Measurements from ENCODE around the gene ARRDC5. TPM values are rescaled to one million over a fixed set of nuclear protein-coding genes. Genes with fewer than 3 reads are reported as not detected.
"Not testable (repeated sequence)": the region's sequence is repeated elsewhere in the genome, so short reads cannot be mapped to it uniquely, and the experiment has no call there.

The ARRDC5 gene
- total RNA-seq, 1 donor from 2014 or later = 0.98 TPM

DNA sequence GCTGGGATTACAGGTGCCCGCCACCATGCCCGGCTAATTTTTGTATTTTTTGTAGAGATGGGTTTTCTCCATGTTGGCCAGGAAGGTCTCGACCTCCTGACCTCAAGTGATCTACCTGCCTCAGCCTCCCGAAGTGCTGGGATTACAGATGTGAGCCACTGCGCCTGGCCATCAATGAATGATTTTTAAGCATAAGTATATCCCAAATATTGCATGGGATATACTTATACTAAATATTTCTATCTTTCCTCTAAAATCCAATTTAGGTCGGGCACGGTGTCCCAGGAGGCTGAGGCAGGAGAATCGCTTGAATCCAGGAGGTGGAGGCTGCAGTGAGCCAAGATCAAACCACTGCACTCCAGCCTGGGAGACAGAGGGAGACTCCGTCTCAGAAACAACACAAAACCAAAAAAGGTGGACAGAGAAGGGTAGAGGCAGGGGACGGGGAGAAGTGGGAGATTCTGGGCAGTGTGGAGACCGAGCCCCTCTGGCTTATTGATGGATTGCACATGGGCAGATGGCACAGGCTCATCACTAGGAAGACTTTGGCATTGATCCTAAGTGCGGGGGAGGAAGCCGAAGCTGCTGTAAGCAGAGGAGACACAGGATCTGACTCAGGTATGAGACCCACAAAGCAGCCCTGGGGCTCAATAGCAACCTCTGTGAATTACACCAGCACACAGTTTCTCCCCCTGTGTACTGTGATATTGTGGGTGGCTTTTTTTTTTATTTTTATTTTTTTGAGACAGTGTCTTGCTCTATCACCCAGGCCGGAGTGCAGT is 13.5 kb downstream of the ARRDC5 start:
- no peaks in the 10 kb centered on the region for H3K4me1 ChIP-seq
- H3K27ac ChIP-seq = no peak overlapping the region
- H3K27me3 ChIP-seq = no peaks in the 10 kb centered on the region
- H3K4me3 ChIP-seq = no peak overlapping the region
- H3K9me3 ChIP-seq = no peaks in the 10 kb centered on the region
- no peak for TF ChIP-seq POLR2AphosphoS5 (IDR thresholded peaks at IDR 0.05; ENCODE audit: insufficient read depth in 1 of 2, low read depth in 1 of 2)
- TF ChIP-seq, protein P1, sequence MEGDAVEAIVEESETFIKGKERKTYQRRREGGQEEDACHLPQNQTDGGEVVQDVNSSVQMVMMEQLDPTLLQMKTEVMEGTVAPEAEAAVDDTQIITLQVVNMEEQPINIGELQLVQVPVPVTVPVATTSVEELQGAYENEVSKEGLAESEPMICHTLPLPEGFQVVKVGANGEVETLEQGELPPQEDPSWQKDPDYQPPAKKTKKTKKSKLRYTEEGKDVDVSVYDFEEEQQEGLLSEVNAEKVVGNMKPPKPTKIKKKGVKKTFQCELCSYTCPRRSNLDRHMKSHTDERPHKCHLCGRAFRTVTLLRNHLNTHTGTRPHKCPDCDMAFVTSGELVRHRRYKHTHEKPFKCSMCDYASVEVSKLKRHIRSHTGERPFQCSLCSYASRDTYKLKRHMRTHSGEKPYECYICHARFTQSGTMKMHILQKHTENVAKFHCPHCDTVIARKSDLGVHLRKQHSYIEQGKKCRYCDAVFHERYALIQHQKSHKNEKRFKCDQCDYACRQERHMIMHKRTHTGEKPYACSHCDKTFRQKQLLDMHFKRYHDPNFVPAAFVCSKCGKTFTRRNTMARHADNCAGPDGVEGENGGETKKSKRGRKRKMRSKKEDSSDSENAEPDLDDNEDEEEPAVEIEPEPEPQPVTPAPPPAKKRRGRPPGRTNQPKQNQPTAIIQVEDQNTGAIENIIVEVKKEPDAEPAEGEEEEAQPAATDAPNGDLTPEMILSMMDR (IDR thresholded peaks at IDR 0.05) = no peak
- TF ChIP-seq POLR2A (IDR thresholded peaks at IDR 0.05) = no peak
- intact Hi-C loops (cut with DNase I) = no loop called here
- H3K36me3 ChIP-seq = no peaks in the 10 kb centered on the region
- DNase-seq (ENCODE audit: extremely low spot score in 2 of 2) = no peak

DNA sequence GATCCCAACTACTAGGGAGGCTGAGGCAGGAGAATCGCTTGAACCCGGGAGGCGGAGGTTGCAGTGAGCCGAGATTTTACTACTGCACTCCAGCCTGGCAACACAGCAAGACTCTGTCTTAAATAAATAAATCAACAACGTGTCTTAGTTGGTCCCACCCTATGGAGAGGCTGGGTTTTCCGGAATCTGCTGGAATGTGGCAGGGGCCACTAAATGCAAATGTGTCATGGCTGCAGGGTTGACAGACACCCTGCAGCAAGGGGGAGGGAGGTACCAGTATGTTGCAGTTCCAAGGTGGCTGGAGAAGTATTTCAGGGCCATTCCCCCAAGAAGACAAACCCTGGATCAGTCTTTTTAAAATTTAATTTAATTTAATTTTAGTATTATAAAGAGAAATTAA is 14.9 kb downstream of the ARRDC5 start:
- intact Hi-C loops (cut with DNase I); H3K4me3 ChIP-seq; H3K4me1 ChIP-seq; H3K9me3 ChIP-seq; H3K36me3 ChIP-seq; H3K27ac ChIP-seq; H3K27me3 ChIP-seq; DNase-seq (ENCODE audit: extremely low spot score in 2 of 2): not testable (repeated sequence)

DNA sequence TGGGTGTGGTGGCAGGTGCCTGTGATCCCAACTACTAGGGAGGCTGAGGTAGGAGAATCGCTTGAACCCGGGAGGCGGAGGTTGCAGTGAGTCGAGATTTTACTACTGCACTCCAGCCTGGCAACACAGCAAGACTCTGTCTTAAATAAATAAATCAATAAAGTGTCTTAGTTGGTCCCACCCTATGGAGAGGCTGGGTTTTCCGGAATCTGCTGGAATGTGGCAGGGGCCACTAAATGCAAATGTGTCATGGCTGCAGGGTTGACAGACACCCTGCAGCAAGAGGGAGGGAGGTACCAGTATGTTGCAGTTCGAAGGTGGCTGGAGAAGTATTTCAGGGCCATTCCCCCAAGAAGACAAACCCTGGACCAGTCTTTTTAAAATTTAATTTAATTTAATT is 17.7 kb downstream of the ARRDC5 start:
- H3K4me3 ChIP-seq; H3K4me1 ChIP-seq; intact Hi-C loops (cut with DNase I); DNase-seq (ENCODE audit: extremely low spot score in 2 of 2); H3K36me3 ChIP-seq; H3K9me3 ChIP-seq; H3K27me3 ChIP-seq; H3K27ac ChIP-seq: not testable (repeated sequence)

DNA sequence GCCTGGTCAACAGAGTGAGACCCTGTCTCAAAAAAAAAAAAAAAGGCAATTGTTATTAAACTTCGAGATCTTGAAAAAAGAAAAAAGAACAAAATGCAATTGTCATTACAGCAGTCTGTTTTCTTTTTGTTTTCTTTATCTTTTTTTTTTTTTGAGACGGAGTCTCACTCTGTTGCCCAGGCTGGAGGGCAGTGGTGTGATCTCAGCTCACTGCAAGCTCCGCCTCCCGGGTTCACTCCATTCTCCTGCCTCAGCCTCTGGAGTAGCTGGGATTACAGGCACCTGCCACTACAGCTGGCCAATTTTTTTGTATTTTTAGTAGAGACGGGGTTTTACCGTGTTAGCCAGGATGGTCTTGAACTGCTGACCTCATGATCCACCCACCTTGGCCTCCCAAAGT is 19.8 kb downstream of the ARRDC5 start:
- H3K27ac ChIP-seq; H3K9me3 ChIP-seq; intact Hi-C loops (cut with DNase I); H3K4me3 ChIP-seq; DNase-seq (ENCODE audit: extremely low spot score in 2 of 2); H3K27me3 ChIP-seq; H3K36me3 ChIP-seq; H3K4me1 ChIP-seq: not testable (repeated sequence)

DNA sequence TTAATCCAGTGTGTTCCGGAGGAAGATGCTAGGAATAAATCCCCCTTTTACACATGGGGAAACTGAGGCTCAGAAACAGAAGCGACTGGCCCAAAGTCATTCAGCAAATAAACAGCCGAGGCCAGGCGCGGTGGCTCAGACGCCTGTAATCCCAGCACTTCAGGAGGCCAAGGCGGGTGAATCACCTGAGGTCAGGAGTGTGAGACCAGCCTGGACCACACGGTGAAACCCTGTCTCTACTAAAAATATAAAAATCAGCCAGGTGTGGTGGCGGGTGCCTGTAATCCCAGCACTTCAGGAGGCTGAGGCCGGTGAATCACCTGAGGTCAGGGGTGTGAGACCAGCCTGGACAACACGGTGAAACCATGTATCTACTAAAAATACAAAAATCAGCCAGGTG is 23.7 kb downstream of the ARRDC5 start:
- intact Hi-C loops (cut with DNase I) = loop anchor here (5.0 kb wide), 1 partner anchor 153 kb away; no protein-coding TSS in a partner anchor
- no peaks in the 10 kb centered on the region for H3K36me3 ChIP-seq
- H3K27me3 ChIP-seq = no peaks in the 10 kb centered on the region
- no peak for DNase-seq (ENCODE audit: extremely low spot score in 2 of 2)
- H3K27ac ChIP-seq = no peak overlapping the region
- TF ChIP-seq, protein P1 (IDR thresholded peaks at IDR 0.05) = no peak
- TF ChIP-seq POLR2AphosphoS5 (IDR thresholded peaks at IDR 0.05; ENCODE audit: insufficient read depth in 1 of 2, low read depth in 1 of 2) = no peak
- TF ChIP-seq POLR2A (IDR thresholded peaks at IDR 0.05) = no peak
- H3K4me1 ChIP-seq = peaks cover 12% of the 10 kb centered on the region
- H3K9me3 ChIP-seq = no peaks in the 10 kb centered on the region
- no peak overlapping the region for H3K4me3 ChIP-seq

DNA sequence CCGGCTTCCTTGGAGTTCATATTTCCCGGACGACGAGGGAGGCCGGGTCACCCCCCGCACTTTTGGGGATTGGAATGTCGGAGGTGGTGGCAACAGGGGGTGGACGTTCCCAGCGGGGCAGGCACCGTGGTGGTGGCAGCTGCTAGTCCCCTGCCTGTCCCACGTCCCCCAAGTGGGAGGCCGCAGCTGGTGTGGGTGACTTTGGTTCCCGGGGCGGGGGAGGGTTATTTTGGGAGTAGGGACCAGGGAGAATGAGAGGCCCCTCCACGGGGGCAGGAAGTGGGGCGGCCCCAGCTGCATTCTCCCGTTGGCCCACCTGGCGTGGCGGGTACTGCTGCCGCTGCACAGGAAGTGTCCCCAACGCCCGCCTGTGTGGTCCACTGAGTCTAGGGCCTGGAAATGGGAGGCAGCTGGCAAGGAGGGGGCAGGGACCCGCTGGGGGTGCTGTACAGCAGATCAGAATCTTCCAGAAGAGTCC is 24.2 kb downstream of the ARRDC5 start:
- Histone ChIP-seq H3K9me3 (no peaks in the 10 kb centered on the region), H3K27ac (no peak overlapping the region), H3K27me3 (no peaks in the 10 kb centered on the region), H3K4me3 (no peak overlapping the region), H3K4me1 (peaks cover 12% of the 10 kb centered on the region), H3K36me3 (no peaks in the 10 kb centered on the region)
- DNase-seq (ENCODE audit: extremely low spot score in 2 of 2) = no peak
- no peak for TF ChIP-seq POLR2AphosphoS5 (IDR thresholded peaks at IDR 0.05; ENCODE audit: insufficient read depth in 1 of 2, low read depth in 1 of 2)
- TF ChIP-seq, protein P1 (IDR thresholded peaks at IDR 0.05) = no peak
- TF ChIP-seq POLR2A (IDR thresholded peaks at IDR 0.05) = no peak
- intact Hi-C loops (cut with DNase I) = loop anchor here (5.0 kb wide), 1 partner anchor 154 kb away; no protein-coding TSS in a partner anchor
